Measurements from ENCODE around the gene VGLL4.

VGLL4 gene

DNA sequence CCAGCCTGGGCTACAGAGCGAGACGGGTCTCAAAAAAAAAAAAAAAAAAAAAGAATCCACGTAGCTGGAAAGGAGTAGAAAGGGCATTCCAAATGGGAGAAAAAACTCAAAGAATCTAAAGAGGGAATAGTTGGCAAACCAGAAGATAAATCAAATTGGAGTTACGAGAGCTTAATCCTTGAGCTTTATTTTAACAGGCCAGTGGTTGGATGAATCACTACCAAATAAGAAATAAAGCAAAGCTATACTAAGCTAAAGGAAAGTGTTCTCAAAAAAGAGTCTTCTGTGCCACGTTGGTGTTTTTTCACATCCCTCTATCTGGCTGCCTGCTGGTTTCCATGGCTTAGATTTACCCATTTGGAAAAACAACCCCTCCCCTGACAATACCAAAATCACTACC, 14.0 kb downstream of the VGLL4 start:
- no peak for DNase-seq (ENCODE audit: insufficient read length, low spot score)
- no peak for FAIRE-seq

GRCh38 chr3:11627612-11628011, 16.1 kb downstream of the VGLL4 start:
- no peak for DNase-seq (ENCODE audit: insufficient read length, low spot score)
- no peak for FAIRE-seq

DNA sequence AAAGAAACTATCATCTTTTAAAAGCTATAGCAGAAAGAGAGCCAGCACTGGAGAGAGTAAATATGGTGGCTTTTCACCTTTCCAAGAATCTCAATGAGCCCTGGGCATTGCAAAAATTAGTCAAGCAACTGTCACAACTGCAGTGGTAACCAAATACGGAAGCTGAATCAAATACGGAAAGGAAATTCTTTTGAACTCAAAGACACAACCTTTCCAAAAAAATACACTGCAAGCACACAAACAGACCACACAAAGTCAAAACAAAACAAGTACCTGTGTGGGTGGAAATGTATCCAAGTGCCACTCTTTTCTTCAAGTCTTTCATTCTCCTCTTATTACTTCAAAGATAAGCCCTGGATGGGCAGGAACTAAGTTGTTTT, 17.6 kb downstream of the VGLL4 start:
- no peak for DNase-seq (ENCODE audit: insufficient read length, low spot score)
- FAIRE-seq, result peak; percentile 71

DNA sequence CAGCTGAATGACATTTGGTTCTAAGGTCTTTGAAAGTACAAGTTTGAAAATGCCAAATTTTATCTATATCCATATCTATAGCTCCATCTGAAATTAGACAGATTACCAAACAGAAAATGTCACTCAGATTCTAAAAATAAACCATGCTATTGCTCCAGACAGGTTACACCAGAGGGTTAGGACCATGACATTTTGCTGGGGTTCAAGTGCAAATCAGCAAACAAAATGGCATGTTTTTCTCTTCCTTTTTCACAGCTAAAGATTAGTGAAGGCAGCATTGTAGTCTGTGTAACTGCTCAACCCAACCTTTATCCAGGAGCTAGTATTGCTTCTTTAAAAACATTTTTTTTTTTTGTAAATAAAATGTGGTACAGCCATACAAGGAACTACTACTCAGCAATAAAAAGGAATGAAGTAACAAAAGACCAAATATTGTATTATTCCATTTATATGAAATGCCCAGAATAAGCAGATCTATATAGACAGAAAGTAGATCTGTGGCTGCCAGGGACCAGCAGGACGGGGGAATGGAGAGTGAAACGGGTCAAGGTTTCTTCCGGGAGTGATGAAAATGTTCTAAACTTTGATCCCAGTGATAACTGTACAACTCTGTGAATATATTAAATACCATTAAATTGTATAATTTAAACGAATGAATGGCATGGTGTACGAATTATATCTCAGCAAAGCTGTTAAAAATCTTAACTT, 18.2 kb downstream of the VGLL4 start:
- FAIRE-seq (no peak), DNase-seq (ENCODE audit: insufficient read length, low spot score) (no peak)

DNA sequence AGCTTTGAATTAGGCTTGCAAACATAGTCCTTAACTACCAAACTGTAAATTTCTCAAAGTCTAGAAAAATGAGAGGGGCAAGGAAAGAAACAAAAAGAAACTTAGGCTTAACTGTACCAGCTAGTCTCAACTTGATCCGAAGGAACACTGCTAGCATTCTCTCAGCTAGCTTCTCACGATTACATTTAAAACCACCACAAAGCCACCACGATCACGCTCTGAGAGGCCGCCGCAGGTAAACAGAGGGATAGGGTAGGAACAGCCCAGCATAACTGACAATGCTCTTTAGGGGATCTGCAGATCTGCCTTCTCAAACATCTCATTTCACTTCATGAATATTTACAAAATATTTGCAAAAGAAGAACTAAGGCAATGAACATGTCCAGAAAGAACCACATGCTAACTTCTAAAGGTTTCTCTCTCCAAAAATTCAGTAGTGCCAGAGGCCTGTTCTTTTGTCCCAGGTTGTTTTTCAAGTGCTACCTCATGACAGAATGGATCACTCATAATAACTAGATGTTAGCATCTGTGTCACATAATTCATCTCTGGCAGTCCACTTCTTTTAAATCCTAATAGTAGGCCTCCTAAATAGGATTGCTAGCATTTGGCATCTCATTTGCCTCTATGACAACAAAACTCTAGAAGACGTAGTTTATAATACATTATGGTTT, 18.9 kb downstream of the VGLL4 start:
- no peak for DNase-seq (ENCODE audit: insufficient read length, low spot score)
- FAIRE-seq, result no peak

- DNase-seq (ENCODE audit: insufficient read length, low spot score) (no peak), FAIRE-seq (no peak)
These were observed 19.6 kb downstream of the VGLL4 start for GRCh38 chr3:11624161-11624560.

DNA sequence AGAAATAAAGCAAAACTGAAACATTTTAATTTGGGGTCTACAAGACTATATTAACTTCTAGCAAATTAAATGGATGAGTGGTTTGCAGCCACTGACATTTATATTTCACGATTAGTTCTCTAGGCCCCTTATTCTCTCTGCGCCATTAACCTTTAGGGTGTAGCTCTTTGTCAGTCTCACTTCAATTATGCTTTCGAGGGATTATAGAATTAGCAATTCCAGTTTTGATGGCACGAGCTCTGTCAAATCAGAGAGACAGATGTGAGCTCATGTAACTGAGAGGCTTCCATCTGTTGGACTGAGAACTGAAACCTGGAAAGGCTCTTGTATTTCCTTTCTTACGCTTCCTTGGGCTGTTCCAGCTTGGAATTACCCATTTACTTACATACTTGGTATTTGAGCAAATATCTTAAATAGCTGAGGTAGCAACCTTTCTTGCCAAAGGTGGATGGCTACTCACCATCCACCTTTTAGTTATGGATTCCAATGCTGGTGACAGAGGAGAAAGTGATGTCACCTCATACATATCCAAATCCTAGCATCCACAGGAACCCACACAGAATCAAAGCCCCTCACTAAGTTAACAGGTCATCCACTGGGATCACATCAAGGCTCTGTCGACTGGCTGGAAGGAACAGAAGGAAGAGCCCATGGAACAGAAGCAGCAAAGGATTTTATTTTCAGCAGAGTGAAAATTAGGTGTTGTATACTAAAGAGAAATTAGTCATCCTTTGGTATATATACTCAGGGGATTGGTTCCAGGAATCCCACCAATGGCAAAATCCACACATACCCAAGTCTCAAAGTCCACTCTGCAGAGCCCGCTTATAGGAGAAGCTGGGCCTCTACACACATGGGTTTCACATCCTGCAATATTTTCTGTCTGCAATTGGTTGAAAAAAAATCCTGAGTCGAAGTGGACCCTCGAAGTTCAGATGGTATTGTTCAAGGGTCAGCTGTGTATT, 20.8 kb downstream of the VGLL4 start:
- DNase-seq (ENCODE audit: insufficient read length, low spot score) (no peak), FAIRE-seq (no peak)

- no peak for FAIRE-seq
These were observed 22.6 kb downstream of the VGLL4 start for GRCh38 chr3:11621077-11621476.

GRCh38 chr3:11619946-11620652, 23.6 kb downstream of the VGLL4 start:
- DNase-seq (ENCODE audit: insufficient read length, low spot score) (no peak), FAIRE-seq (no peak)

More at GRCh38 chr3:11621077-11621476, 22.6 kb downstream of the VGLL4 start:
- no peak for DNase-seq (ENCODE audit: insufficient read length, low spot score)

- no peak for FAIRE-seq
- DNase-seq (ENCODE audit: insufficient read length, low spot score), result no peak
These were observed 24.3 kb downstream of the VGLL4 start for GRCh38 chr3:11619461-11619860.

GRCh38 chr3:11618904-11619303, 24.8 kb downstream of the VGLL4 start:
- no peak for FAIRE-seq
- no peak for DNase-seq (ENCODE audit: insufficient read length, low spot score)

GRCh38 chr3:11616551-11616950, 27.2 kb downstream of the VGLL4 start:
- DNase-seq (ENCODE audit: insufficient read length, low spot score) (no peak), FAIRE-seq (no peak)

GRCh38 chr3:11613851-11614487, 29.7 kb downstream of the VGLL4 start:
- FAIRE-seq (no peak), DNase-seq (ENCODE audit: insufficient read length, low spot score) (no peak)

GRCh38 chr3:11613319-11613718, 30.4 kb downstream of the VGLL4 start:
- FAIRE-seq (no peak), DNase-seq (ENCODE audit: insufficient read length, low spot score) (no peak)

- DNase-seq (ENCODE audit: insufficient read length, low spot score), result no peak
- FAIRE-seq, result no peak
These were observed 31.1 kb downstream of the VGLL4 start for GRCh38 chr3:11612515-11613188.

DNA sequence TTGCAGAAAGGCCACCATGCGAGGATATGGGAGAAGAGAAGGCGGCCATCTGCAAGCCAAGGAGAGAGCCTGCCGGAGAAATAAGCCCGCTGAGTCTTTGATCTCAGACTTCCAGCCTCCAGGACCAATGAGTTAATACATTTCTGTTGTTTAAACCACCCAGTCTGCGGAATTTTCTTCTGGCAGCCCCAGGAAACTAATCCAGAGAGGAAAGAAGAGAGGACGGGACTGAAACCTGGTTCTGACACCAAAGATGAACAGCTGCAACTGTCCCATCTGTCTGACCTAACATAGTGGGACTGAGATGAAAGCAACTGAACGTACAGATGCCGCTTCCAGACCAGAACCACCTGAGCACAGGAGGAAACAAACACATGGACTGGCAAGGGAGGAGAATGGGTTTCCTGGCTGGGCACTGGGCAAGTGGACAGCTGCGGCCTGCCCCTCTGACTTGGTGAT, 32.3 kb downstream of the VGLL4 start:
- DNase-seq (ENCODE audit: insufficient read length, low spot score), result no peak
- FAIRE-seq, result no peak

- DNase-seq (ENCODE audit: insufficient read length, low spot score) (no peak), FAIRE-seq (no peak)
These were observed 32.9 kb downstream of the VGLL4 start for GRCh38 chr3:11610700-11611275.

DNA sequence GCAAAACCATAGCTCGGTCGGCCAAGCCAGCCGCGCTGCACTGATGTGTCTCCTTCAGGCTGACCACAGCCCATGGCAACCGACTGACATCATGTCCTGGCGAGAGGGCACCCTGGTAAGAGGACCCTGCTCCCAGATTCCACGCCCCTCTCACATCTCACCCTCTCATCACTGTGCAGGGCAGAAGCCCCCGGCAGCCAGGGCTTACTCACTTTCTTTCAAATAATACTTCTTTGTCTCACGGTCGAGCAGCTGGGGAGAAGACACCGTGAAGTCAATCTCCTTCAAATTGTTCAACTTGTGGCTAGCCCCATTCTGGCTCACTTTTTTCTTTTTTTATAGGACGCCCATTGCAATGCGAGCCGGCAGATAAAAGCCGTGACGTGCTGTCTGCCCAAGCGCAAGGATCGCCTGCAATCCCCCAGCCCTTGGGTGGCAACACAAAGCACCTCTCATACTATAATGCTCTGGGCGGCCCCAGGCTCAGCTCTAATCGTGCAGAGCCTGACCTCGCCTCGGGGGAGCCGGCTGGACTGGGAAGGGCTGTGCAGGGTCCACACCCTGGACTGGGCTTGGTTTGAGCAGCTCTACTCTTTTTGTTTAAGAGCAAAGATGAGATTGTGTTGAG, 33.6 kb downstream of the VGLL4 start:
- DNase-seq (ENCODE audit: insufficient read length, low spot score), result no peak
- FAIRE-seq, result no peak

DNA sequence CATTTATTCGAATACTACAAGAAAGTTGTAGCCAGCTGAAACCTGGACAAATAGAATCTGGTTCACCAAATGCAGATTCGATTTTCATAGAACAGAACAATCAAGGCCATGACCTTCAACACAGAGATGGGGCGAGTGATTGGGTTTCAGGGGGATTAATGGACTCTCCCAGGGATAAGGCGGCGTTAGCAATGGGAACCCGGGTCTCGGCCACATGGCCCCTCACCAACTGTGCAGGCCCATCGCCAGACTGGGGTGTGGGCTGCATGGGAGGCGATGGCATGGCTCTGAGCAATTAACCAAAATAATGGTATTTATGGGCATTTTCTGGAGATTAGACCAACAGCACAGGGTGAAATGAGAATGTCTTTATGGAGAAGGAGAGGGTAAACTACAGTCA, 34.2 kb downstream of the VGLL4 start:
- FAIRE-seq, result no peak
- no peak for DNase-seq (ENCODE audit: insufficient read length, low spot score)

Data from GM19239 (cell line).